H1 (cell line): ENCODE data around the gene RTP1. TPM values are rescaled to one million over a fixed set of nuclear protein-coding genes. Genes with fewer than 3 reads are reported as not detected.

Source experiments
- BACH1 ChIP-seq: IDR thresholded peaks from 2 replicates; pipeline ENCODE4 v1.6.1; 2012; ENCODE audit warnings: low read length, improper control_type of control experiment
- POU5F1 ChIP-seq: IDR thresholded peaks from 2 replicates; pipeline ENCODE4 v1.6.1; 2011; ENCODE audit warnings: low read depth, mild to moderate bottlenecking, low read length, moderate library complexity
- RAD21 ChIP-seq, 2 experiments: IDR thresholded peaks in 1 of 2; conservative IDR thresholded peaks in 1 of 2; 2 replicates each; pipeline ENCODE4 v1.6.1; 2011; ENCODE audit warnings: low read depth in 2 of 2, low read length in 2 of 2, improper control_type of control experiment in 1 of 2, inconsistent platforms in 1 of 2, mild to moderate bottlenecking in 1 of 2, moderate library complexity in 1 of 2
- SP4 ChIP-seq: IDR thresholded peaks from 2 replicates; pipeline ENCODE4 v1.6.1; 2012; ENCODE audit warnings: low read length, inconsistent platforms
- polyA plus RNA-seq, 7 experiments: library from polyadenylated mRNA; depleted of rRNA in 3 of 7; stranded (reverse) in 5 of 7; unstranded in 2 of 7; fragments of >200 nt in 5 of 7; fragments of 200-250 nt in 2 of 7; gene quantifications; 1 replicate in 5 of 7; 2 replicates in 1 of 7; 4 replicates in 1 of 7; pipeline versions ENCODE4 v1.2.1 to v1.2.3, GENCODE V29; 2011 to 2013; ENCODE audit warnings: missing spikeins in 2 of 7, mixed read lengths in 2 of 7
- total RNA-seq: library from RNA; stranded (reverse); fragmentation: NEBNext Ultra II Directional; extraction: Animal tissue kit (Norgen Biotek cat#: 25700); gene quantifications from 2 replicates; pipeline ENCODE4 v1.2.1, GENCODE V29; 2021
- TF ChIP-seq, protein P1 (sequence below): IDR thresholded peaks from 2 replicates; pipeline ENCODE4 v1.6.1; 2012; ENCODE audit warnings: low read length, inconsistent platforms

The RTP1 gene
- total and polyA plus RNA-seq, 2 of the 8 experiments (the other 6 are each of a cell fraction or from before 2014, with no cell fraction given) = 2.9 to 3.0 TPM

DNA sequence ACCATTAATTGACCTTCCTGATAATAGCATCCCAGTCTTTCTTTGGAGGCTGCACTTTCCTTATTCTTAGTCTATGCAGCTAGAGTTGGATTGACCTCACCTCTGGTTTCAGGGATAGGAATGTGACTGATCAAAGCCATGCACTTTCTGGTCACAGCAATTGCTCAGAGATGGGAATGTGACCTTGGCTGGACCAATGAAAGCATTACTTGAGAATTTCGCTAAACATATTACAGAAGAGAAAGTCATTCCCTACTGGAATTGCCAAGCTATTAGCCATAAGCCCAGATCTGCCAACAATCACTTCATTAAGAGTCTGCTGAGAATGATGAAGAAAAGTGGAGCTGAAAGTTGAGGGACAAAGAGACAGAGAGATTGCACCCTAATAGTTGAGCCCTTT lies 32.7 kb downstream of the RTP1 start (continued):
- TF ChIP-seq, protein P1, sequence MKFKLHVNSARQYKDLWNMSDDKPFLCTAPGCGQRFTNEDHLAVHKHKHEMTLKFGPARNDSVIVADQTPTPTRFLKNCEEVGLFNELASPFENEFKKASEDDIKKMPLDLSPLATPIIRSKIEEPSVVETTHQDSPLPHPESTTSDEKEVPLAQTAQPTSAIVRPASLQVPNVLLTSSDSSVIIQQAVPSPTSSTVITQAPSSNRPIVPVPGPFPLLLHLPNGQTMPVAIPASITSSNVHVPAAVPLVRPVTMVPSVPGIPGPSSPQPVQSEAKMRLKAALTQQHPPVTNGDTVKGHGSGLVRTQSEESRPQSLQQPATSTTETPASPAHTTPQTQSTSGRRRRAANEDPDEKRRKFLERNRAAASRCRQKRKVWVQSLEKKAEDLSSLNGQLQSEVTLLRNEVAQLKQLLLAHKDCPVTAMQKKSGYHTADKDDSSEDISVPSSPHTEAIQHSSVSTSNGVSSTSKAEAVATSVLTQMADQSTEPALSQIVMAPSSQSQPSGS = no peak
- TF ChIP-seq POU5F1 (no peak), BACH1 (no peak), RAD21 (IDR thresholded peaks at IDR 0.05 in 1 of 2, conservative IDR thresholded peaks at IDR 0.05 in 1 of 2; ENCODE audit: low read depth in 2 of 2, low read length in 2 of 2) (no peak), SP4 (no peak)
